Left ventricle myocardium inferior (tissue), 1 donor: ENCODE measurements around the gene RASGRP2. TPM values are rescaled to one million over a fixed set of nuclear protein-coding genes. Genes with fewer than 3 reads are reported as not detected.

Source experiments
- DNase-seq: peaks from one replicate; pipeline ENCODE4 v3.0.0-alpha.2; 2020
- H3K27ac ChIP-seq: fragments of 200-600 bp; replicated peaks from 2 replicates; pipeline ENCODE4 v1.8.0; 2021
- H3K27me3 ChIP-seq: fragments of 200-600 bp; 2 replicates; pipeline ENCODE4 v1.8.0; 2021; ENCODE audit warnings: low read depth
- H3K36me3 ChIP-seq: fragments of 200-600 bp; 2 replicates; pipeline ENCODE4 v1.8.0; 2021
- H3K4me1 ChIP-seq: fragments of 200-600 bp; 2 replicates; pipeline ENCODE4 v1.8.0; 2021
- H3K4me3 ChIP-seq: fragments of 200-600 bp; 2 replicates; pipeline ENCODE4 v1.8.0; 2021; ENCODE audit warnings: mild to moderate bottlenecking, moderate library complexity
- H3K9me3 ChIP-seq: fragments of 200-600 bp; replicated peaks from 2 replicates; pipeline ENCODE4 v1.8.0; 2021
- CTCF ChIP-seq: fragments of 200-600 bp; IDR thresholded peaks from 2 replicates; pipeline ENCODE4 v1.8.0; 2021; ENCODE audit warnings: antibody characterized with exemption, mild to moderate bottlenecking, borderline replicate concordance
- intact Hi-C: fragments of 100-400 bp; cut with micrococcal nuclease; formaldehyde crosslinking; loops from one replicate; pipeline ENCODE4 v1.11.0; 2022
- long read RNA-seq: library from polyadenylated mRNA; unstranded; transcript quantifications from one replicate; pipeline ENCODE4 v2.0.0, GENCODE V29; 2021
- total RNA-seq: library from RNA; stranded (reverse); fragmentation: NEBNext Ultra II Directional; extraction: Animal tissue kit (Norgen Biotek cat#: 25700); gene quantifications from one replicate; pipeline ENCODE4 v1.2.1, GENCODE V29; 2021
- donor health status: DM: no; HTN: yes; CAD: no; lungs with severe emphysema.

The RASGRP2 gene
- total RNA-seq = 21.1 TPM
- long read RNA-seq, transcript RASGRP2-204 (5 exons, 642 nt) = major isoform, 7 of 22 reads
- long read RNA-seq, partial matches to known transcripts = 3 of 22 reads
- long read RNA-seq, other reads (novel, unspliced or antisense) = 8 of 22 reads

- Histone ChIP-seq H3K27me3 (no peaks in the 10 kb centered on the region), H3K9me3 (no peaks in the 10 kb centered on the region), H3K4me1 (peaks cover 49% of the 10 kb centered on the region), H3K27ac (peak within 1 kb of the TSS; percentile 99), H3K4me3 (peak within 1 kb of the TSS; percentile 77), H3K36me3 (peaks cover 6% of the 10 kb centered on the region)
- intact Hi-C loops = no loop called here
- TF ChIP-seq CTCF = peak; percentile 78
- DNase-seq = peak; percentile 88
Observed at GRCh38 chr11:64743591-64744543, at the start of gene RASGRP2. Gene RASGRP2 (minus strand): TSS chr11:64744142. CDS start chr11:64742866, 1,276 bp downstream.

GRCh38 chr11:64792482-64792881, 48.5 kb upstream of the RASGRP2 start:
- Histone ChIP-seq H3K4me3 (no peak overlapping the region), H3K27ac (no peak overlapping the region), H3K36me3 (peaks cover 46% of the 10 kb centered on the region), H3K27me3 (no peaks in the 10 kb centered on the region), H3K4me1 (peaks cover 17% of the 10 kb centered on the region), H3K9me3 (no peaks in the 10 kb centered on the region)
- no peak for TF ChIP-seq CTCF
- DNase-seq = no peak
- intact Hi-C loops = no loop called here

DNA sequence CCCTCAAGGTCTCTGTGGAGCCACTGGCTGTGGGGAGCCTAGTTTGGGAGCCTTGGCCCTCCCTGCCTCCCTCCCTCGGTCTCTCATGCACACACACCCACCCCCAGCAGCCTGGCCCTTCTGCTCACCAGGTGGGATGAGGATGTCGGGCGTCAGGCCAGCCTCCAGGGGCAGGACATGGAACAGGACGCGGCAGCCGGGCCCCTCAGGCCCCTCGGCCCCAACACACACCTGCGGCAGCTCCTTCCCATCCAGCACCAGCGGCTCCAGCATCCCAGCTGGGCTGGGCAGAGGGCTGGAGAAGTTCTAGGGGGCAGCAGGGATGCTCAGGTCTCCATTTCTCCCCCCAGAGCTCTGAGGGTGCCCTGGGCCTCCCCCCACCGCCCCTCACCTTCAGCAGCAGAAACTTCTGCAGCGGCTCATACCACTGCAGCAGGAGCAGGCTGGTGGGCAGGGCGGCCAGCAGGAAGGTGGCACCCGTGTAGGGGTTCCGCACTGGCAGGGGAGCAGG, 47.9 kb upstream of the RASGRP2 start:
- intact Hi-C loops = no loop called here
- peaks cover 41% of the 10 kb centered on the region for H3K36me3 ChIP-seq
- H3K9me3 ChIP-seq = no peaks in the 10 kb centered on the region
- no peak for TF ChIP-seq CTCF
- no peaks in the 10 kb centered on the region for H3K27me3 ChIP-seq
- DNase-seq = no peak
- no peak overlapping the region for H3K4me3 ChIP-seq
- H3K4me1 ChIP-seq = peaks cover 17% of the 10 kb centered on the region
- H3K27ac ChIP-seq = no peak overlapping the region

GRCh38 chr11:64790205-64791095, 46.5 kb upstream of the RASGRP2 start:
- DNase-seq = no peak
- Histone ChIP-seq H3K27me3 (no peaks in the 10 kb centered on the region), H3K4me3 (no peak overlapping the region), H3K36me3 (peaks cover 29% of the 10 kb centered on the region), H3K27ac (no peak overlapping the region), H3K4me1 (peaks cover 17% of the 10 kb centered on the region), H3K9me3 (no peaks in the 10 kb centered on the region)
- intact Hi-C loops = no loop called here
- TF ChIP-seq CTCF = no peak
